SK-N-SH (cell line): ENCODE data around the gene CCDC171. TPM values are rescaled to one million over a fixed set of nuclear protein-coding genes. Genes with fewer than 3 reads are reported as not detected.

Experiments used
- CTCF ChIA-PET: fragments of 300-600, 350-600 bp; formaldehyde crosslinking; extraction: SDS; loops from one replicate; lab custom pipeline; 2021; lab: Yijun Ruan, JAX
- POLR2A ChIA-PET: fragments of 350-600 bp; sonication (Branson Sonifier 250); formaldehyde crosslinking; extraction: SDS; loops from one replicate; lab custom pipeline; 2020; ENCODE audit warnings: antibody characterized with exemption, inconsistent platforms; lab: Yijun Ruan, JAX
- DNase-seq: peaks from one replicate; pipeline ENCODE4 v3.0.0; 2012
- H2AFZ ChIP-seq: fragments of 200-600 bp; sonication (generic); 2 replicates; pipeline ENCODE4 v1.8.1; 2016; ENCODE audit warnings: antibody characterized with exemption, mild to moderate bottlenecking, low read depth
- H3F3A ChIP-seq: fragments of 200-600 bp; sonication (generic); replicated peaks from 2 replicates; pipeline ENCODE3; 2016; ENCODE audit warnings: antibody characterized with exemption, mild to moderate bottlenecking; ENCODE audit not compliant: insufficient read depth
- H3K27ac ChIP-seq, 2 experiments: fragments of 200-500 bp in 1 of 2; fragments of 200-600 bp in 1 of 2; sonication (Bioruptor generic) in 1 of 2; sonication (generic), shearing (Covaris generic) in 1 of 2; 2 replicates each; pipeline versions ENCODE4 v1.5.1 to v1.6.1; 2014 to 2016; ENCODE audit warnings: low read depth in 2 of 2, inconsistent platforms in 1 of 2, low read length in 1 of 2, mild to moderate bottlenecking in 1 of 2, mixed read lengths in 1 of 2
- H3K27me3 ChIP-seq: fragments of 200-600 bp; sonication (generic), shearing (Covaris generic); 2 replicates; pipeline ENCODE4 v1.6.1; 2016; ENCODE audit warnings: mixed run types; ENCODE audit not compliant: insufficient read depth
- H3K36me3 ChIP-seq, 2 experiments: fragments of 200-500 bp in 1 of 2; fragments of 200-600 bp in 1 of 2; sonication (Bioruptor generic) in 1 of 2; sonication (generic) in 1 of 2; replicated peaks in 1 of 2; 2 replicates each; pipeline versions ENCODE3 to v1.5.1; 2014 to 2016; ENCODE audit warnings: low read length in 1 of 2, mild to moderate bottlenecking in 1 of 2; ENCODE audit not compliant: insufficient read depth in 2 of 2, control insufficient read depth in 1 of 2
- H3K4me1 ChIP-seq, 2 experiments: fragments of 200-500 bp in 1 of 2; fragments of 200-600 bp in 1 of 2; sonication (Bioruptor generic) in 1 of 2; sonication (generic), shearing (Covaris generic) in 1 of 2; 2 replicates each; pipeline versions ENCODE4 v1.5.1 to v1.6.1; 2014 to 2016; ENCODE audit warnings: low read depth in 1 of 2, low read length in 1 of 2, mixed run types in 1 of 2; ENCODE audit not compliant: insufficient read depth in 2 of 2, control insufficient read depth in 1 of 2
- H3K4me2 ChIP-seq: fragments of 200-600 bp; sonication (generic), shearing (Covaris generic); 2 replicates; pipeline ENCODE4 v1.6.1; 2017; ENCODE audit warnings: mixed run types
- H3K4me3 ChIP-seq, 2 experiments: fragments of 200-500 bp in 1 of 2; fragments of 200-600 bp in 1 of 2; sonication (Bioruptor generic) in 1 of 2; sonication (generic), shearing (Covaris generic) in 1 of 2; 2 replicates each; pipeline versions ENCODE4 v1.5.1 to v1.8.1; 2014 to 2016; ENCODE audit warnings: low read depth in 2 of 2, inconsistent platforms in 1 of 2, low read length in 1 of 2, mild to moderate bottlenecking in 1 of 2, mixed read lengths in 1 of 2, moderate library complexity in 1 of 2
- H3K79me2 ChIP-seq: fragments of 200-600 bp; sonication (generic); 2 replicates; pipeline ENCODE4 v1.8.1; 2017; ENCODE audit warnings: mild to moderate bottlenecking; ENCODE audit not compliant: insufficient read depth
- H3K9ac ChIP-seq: fragments of 200-600 bp; sonication (generic); 2 replicates; pipeline ENCODE4 v1.6.1; 2017; ENCODE audit warnings: mixed run types
- H3K9me2 ChIP-seq: fragments of 200-600 bp; sonication (generic); 2 replicates; pipeline ENCODE4 v1.6.1; 2017; ENCODE audit warnings: mixed run types
- H3K9me3 ChIP-seq: fragments of 200-600 bp; sonication (generic); 2 replicates; pipeline ENCODE4 v1.6.1; 2017; ENCODE audit warnings: mixed run types, mild to moderate bottlenecking, moderate library complexity
- H4K20me1 ChIP-seq: fragments of 200-600 bp; sonication (generic); 2 replicates; pipeline ENCODE4 v1.6.1; 2017; ENCODE audit warnings: mild to moderate bottlenecking, mixed run types; ENCODE audit not compliant: insufficient read depth
- EZH2phosphoT487 ChIP-seq: fragments of 200-600 bp; sonication (generic); IDR thresholded peaks from 2 replicates; pipeline ENCODE4 v1.6.1; 2017; ENCODE audit warnings: low read depth, mixed run types, mild to moderate bottlenecking, antibody characterized with exemption, moderate library complexity, borderline replicate concordance
- FOXJ3 ChIP-seq: sonication (generic); formaldehyde crosslinking; IDR thresholded peaks from 2 replicates; pipeline ENCODE4 v1.5.1; 2020; ENCODE audit warnings: mild to moderate bottlenecking, missing genetic modification reagents
- FOXM1 ChIP-seq: IDR thresholded peaks from 2 replicates; pipeline ENCODE4 v1.4.0; 2012; ENCODE audit warnings: low read depth, mild to moderate bottlenecking
- GABPA ChIP-seq: IDR thresholded peaks from 2 replicates; pipeline ENCODE4 v1.4.0; 2012; ENCODE audit warnings: low read depth, mild to moderate bottlenecking
- MEF2A ChIP-seq: IDR thresholded peaks from 2 replicates; pipeline ENCODE4 v1.4.0; 2012; ENCODE audit warnings: low read depth, borderline replicate concordance
- NRF1 ChIP-seq: IDR thresholded peaks from 2 replicates; pipeline ENCODE4 v1.6.1; 2012; ENCODE audit warnings: low read depth, mild to moderate bottlenecking, low read length
- RAD21 ChIP-seq: IDR thresholded peaks from 2 replicates; pipeline ENCODE4 v1.6.1; 2012; ENCODE audit warnings: mild to moderate bottlenecking, low read length
- RFX5 ChIP-seq: IDR thresholded peaks from 2 replicates; pipeline ENCODE4 v1.6.1; 2012; ENCODE audit warnings: mild to moderate bottlenecking, improper control_type of control experiment, low read length
- SMC3 ChIP-seq: IDR thresholded peaks from 2 replicates; pipeline ENCODE4 v1.6.1; 2012; ENCODE audit warnings: low read depth, low read length, improper control_type of control experiment
- WGBS: methylation state at CpG from one replicate; pipeline ENCODE4 v1.1.6; 2017; ENCODE audit warnings: low lambda C conversion rate; 5-methylcytosine and 5-hydroxymethylcytosine counted together
- polyA plus RNA-seq, 3 experiments: library from polyadenylated mRNA; depleted of rRNA; stranded (reverse); fragments of >200 nt; gene quantifications; 2 replicates each; pipeline ENCODE4 v1.2.3, GENCODE V29; 2012
- TF ChIP-seq, protein P1 (sequence below): IDR thresholded peaks from 2 replicates; pipeline ENCODE4 v1.4.0; 2012; ENCODE audit warnings: low read depth, borderline replicate concordance
- TF ChIP-seq, protein P2 (sequence below): fragments of 200-600 bp; sonication (generic); IDR thresholded peaks from 2 replicates; pipeline ENCODE4 v1.6.1; 2017; ENCODE audit warnings: antibody characterized with exemption, mild to moderate bottlenecking, moderate library complexity

The CCDC171 gene
- polyA plus RNA-seq, 1 of the 3 experiments (the other 2 are of a cell fraction), result 0.54 TPM

DNA sequence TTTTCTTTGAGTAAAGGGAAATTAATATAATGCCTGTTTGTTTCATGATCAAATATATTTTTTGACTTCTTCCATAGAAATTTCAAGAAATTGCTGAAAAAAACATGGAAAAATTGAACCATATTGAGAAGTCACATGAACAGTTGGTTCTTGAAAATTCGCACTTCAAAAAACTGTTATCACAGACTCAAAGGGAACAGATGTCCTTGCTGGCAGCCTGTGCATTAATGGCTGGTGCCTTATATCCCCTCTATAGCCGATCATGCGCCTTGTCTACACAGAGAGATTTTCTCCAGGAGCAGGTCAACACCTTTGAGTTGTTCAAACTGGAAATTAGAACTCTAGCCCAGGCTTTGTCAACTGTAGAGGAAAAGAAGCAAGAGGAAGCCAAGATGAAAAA is 191.4 kb downstream of the CCDC171 start:
- Histone ChIP-seq H3K9ac (no peak overlapping the region), H3K4me3 (no peak overlapping the region), H3K9me3 (no peaks in the 10 kb centered on the region), H4K20me1 (no peaks in the 10 kb centered on the region), H3K9me2 (no peaks in the 10 kb centered on the region), H3K27ac (no peak overlapping the region), H3K27me3 (no peaks in the 10 kb centered on the region), H3K36me3 (no peaks in the 10 kb centered on the region), H3F3A (no peaks in the 10 kb centered on the region), H3K79me2 (no peaks in the 10 kb centered on the region), H3K4me1 (no peaks in the 10 kb centered on the region), H3K4me2 (no peak overlapping the region), H2AFZ (no peak overlapping the region)
- DNase-seq, result no peak
- 92% methylated on average over 3 of the region's 3 CpGs for WGBS
- POLR2A ChIA-PET, result no interaction called here
- TF ChIP-seq MEF2A (no peak), NRF1 (no peak), FOXJ3 (CRISPR knock-in tag) (no peak), RFX5 (no peak), EZH2phosphoT487 (no peak)
- TF ChIP-seq, protein P1, sequence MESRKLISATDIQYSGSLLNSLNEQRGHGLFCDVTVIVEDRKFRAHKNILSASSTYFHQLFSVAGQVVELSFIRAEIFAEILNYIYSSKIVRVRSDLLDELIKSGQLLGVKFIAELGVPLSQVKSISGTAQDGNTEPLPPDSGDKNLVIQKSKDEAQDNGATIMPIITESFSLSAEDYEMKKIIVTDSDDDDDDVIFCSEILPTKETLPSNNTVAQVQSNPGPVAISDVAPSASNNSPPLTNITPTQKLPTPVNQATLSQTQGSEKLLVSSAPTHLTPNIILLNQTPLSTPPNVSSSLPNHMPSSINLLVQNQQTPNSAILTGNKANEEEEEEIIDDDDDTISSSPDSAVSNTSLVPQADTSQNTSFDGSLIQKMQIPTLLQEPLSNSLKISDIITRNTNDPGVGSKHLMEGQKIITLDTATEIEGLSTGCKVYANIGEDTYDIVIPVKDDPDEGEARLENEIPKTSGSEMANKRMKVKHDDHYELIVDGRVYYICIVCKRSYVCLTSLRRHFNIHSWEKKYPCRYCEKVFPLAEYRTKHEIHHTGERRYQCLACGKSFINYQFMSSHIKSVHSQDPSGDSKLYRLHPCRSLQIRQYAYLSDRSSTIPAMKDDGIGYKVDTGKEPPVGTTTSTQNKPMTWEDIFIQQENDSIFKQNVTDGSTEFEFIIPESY, result no peak
- CTCF ChIA-PET, result no interaction called here

DNA sequence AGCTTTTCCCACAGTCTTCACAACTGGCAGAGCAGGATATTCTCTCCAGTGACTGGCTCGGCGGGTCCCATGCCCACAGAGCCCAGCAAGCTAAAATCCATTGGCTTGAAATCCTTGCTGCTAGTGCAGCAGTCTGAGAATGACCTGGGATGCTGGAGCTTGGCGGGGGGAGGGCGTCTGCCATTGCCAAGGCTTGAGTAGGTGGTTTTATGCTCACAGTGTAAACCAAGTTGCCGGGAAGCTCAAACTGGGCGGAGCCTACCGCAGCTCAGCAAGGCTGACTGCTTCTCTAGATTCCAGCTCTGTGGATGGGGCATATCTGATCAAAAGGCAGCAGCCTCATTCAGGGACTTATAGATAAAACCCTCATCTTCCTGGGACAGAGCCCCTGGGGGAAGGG is 194.1 kb downstream of the CCDC171 start:
- Histone ChIP-seq H3K4me3 (no peak overlapping the region), H3K9ac (no peak overlapping the region), H4K20me1 (no peaks in the 10 kb centered on the region), H3K27me3 (no peaks in the 10 kb centered on the region), H3K79me2 (no peaks in the 10 kb centered on the region), H3K27ac (no peak overlapping the region), H3K4me2 (no peak overlapping the region), H3K4me1 (no peaks in the 10 kb centered on the region), H3K9me2 (no peaks in the 10 kb centered on the region), H2AFZ (no peak overlapping the region), H3K9me3 (no peaks in the 10 kb centered on the region), H3F3A (no peaks in the 10 kb centered on the region), H3K36me3 (no peaks in the 10 kb centered on the region)
- DNase-seq, result no peak
- ChIA-PET CTCF (no interaction called here), POLR2A (no interaction called here)
- WGBS, result 79% methylated on average over 7 of the region's 7 CpGs
- TF ChIP-seq GABPA (no peak), NRF1 (no peak)
- TF ChIP-seq, protein P2, sequence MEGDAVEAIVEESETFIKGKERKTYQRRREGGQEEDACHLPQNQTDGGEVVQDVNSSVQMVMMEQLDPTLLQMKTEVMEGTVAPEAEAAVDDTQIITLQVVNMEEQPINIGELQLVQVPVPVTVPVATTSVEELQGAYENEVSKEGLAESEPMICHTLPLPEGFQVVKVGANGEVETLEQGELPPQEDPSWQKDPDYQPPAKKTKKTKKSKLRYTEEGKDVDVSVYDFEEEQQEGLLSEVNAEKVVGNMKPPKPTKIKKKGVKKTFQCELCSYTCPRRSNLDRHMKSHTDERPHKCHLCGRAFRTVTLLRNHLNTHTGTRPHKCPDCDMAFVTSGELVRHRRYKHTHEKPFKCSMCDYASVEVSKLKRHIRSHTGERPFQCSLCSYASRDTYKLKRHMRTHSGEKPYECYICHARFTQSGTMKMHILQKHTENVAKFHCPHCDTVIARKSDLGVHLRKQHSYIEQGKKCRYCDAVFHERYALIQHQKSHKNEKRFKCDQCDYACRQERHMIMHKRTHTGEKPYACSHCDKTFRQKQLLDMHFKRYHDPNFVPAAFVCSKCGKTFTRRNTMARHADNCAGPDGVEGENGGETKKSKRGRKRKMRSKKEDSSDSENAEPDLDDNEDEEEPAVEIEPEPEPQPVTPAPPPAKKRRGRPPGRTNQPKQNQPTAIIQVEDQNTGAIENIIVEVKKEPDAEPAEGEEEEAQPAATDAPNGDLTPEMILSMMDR, result no peak

DNA sequence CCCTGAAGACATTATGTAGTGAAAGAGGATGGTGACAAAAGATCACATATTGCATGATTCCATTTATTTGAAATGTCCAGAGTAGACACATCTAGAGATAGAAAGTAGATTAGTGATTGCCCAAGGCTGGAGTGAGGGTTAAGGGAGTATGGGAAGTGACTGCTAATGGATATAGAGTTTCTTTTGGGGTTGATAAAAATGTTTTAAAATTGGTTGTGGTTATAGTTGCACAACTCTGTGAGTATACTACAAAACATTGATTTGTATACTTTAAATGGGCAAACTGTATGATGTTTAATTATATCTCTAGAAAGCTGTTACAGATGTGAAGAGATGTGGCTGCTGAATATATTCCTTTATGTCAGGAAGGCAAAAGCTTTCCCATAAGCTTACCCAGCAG is 202.8 kb downstream of the CCDC171 start:
- H3K9me3 ChIP-seq, result no peaks in the 10 kb centered on the region

More for the DNA sequence above, 202.8 kb downstream of the CCDC171 start:
- no peaks in the 10 kb centered on the region for H3K79me2 ChIP-seq
- H3K9ac ChIP-seq, result no peak overlapping the region
- H3K9me2 ChIP-seq, result no peaks in the 10 kb centered on the region
- H2AFZ ChIP-seq, result no peak overlapping the region
- H3K27ac ChIP-seq, result no peak overlapping the region
- H3K4me2 ChIP-seq, result no peak overlapping the region
- CTCF ChIA-PET, result no interaction called here
- POLR2A ChIA-PET, result no interaction called here
- no peaks in the 10 kb centered on the region for H3K36me3 ChIP-seq
- no peak for DNase-seq
- no peaks in the 10 kb centered on the region for H3F3A ChIP-seq
- no peaks in the 10 kb centered on the region for H3K27me3 ChIP-seq
- H3K4me1 ChIP-seq, result no peaks in the 10 kb centered on the region
- no peaks in the 10 kb centered on the region for H4K20me1 ChIP-seq
- no peak for TF ChIP-seq RAD21
- no peak for TF ChIP-seq SMC3
- no peak for TF ChIP-seq EZH2phosphoT487
- no peak for TF ChIP-seq FOXM1
- H3K4me3 ChIP-seq, result no peak overlapping the region
